ENCODE data around the gene FBXO31.
"Not testable (repeated sequence)": the region's sequence is repeated elsewhere in the genome, so short reads cannot be mapped to it uniquely, and the experiment has no call there.

FBXO31 gene

GRCh38 chr16:87387942-87388817, 4.6 kb upstream of the FBXO31 start:
- DNase-seq (ENCODE audit: low read depth in 2 of 2), result peak; percentile 81 to 83

- not testable (repeated sequence) for DNase-seq (ENCODE audit: low read depth in 2 of 2)
These were observed 1.2 kb upstream of the FBXO31 start for GRCh38 chr16:87384875-87385167.

- peak in 1 of 2 donors; percentile 33 for DNase-seq (ENCODE audit: low read depth in 2 of 2)
These were observed 742 bp upstream of the FBXO31 start for GRCh38 chr16:87384162-87384874.

- no peak for DNase-seq (ENCODE audit: low read depth in 2 of 2)
These were observed 1.4 kb downstream of the FBXO31 start for GRCh38 chr16:87382023-87382785.

GRCh38 chr16:87380881-87381280, 2.7 kb downstream of the FBXO31 start:
- DNase-seq (ENCODE audit: low read depth in 2 of 2), result no peak

GRCh38 chr16:87380403-87380802, 3.2 kb downstream of the FBXO31 start:
- no peak for DNase-seq (ENCODE audit: low read depth in 2 of 2)

GRCh38 chr16:87379312-87379752, 4.2 kb downstream of the FBXO31 start:
- DNase-seq (ENCODE audit: low read depth in 2 of 2), result not testable (repeated sequence)

- DNase-seq (ENCODE audit: low read depth in 2 of 2), result no peak
These were observed 6.9 kb downstream of the FBXO31 start for GRCh38 chr16:87376660-87377059.

- DNase-seq (ENCODE audit: low read depth in 2 of 2), result no peak
These were observed 8.0 kb downstream of the FBXO31 start for GRCh38 chr16:87375426-87376135.

GRCh38 chr16:87374313-87374712, 9.3 kb downstream of the FBXO31 start:
- DNase-seq (ENCODE audit: low read depth in 2 of 2), result no peak

- DNase-seq (ENCODE audit: low read depth in 2 of 2), result no peak
These were observed 11.3 kb downstream of the FBXO31 start for GRCh38 chr16:87372305-87372704.

- DNase-seq (ENCODE audit: low read depth in 2 of 2), result no peak
These were observed 12.2 kb downstream of the FBXO31 start for GRCh38 chr16:87371261-87371866.

- DNase-seq (ENCODE audit: low read depth in 2 of 2), result no peak
These were observed 13.5 kb downstream of the FBXO31 start for GRCh38 chr16:87369796-87370719.

- DNase-seq (ENCODE audit: low read depth in 2 of 2), result no peak
These were observed 14.3 kb downstream of the FBXO31 start for GRCh38 chr16:87369117-87369765.

- DNase-seq (ENCODE audit: low read depth in 2 of 2), result no peak
These were observed 15.4 kb downstream of the FBXO31 start for GRCh38 chr16:87368029-87368770.

GRCh38 chr16:87367529-87367928, 16.0 kb downstream of the FBXO31 start:
- DNase-seq (ENCODE audit: low read depth in 2 of 2), result no peak

GRCh38 chr16:87366930-87367329, 16.6 kb downstream of the FBXO31 start:
- DNase-seq (ENCODE audit: low read depth in 2 of 2), result no peak

GRCh38 chr16:87366288-87366687, 17.3 kb downstream of the FBXO31 start:
- DNase-seq (ENCODE audit: low read depth in 2 of 2), result no peak

Measured in stimulated activated CD4-positive, alpha-beta T cell treated with anti-CD3 and anti-CD28 coated beads, Interleukin-15, amount 100 ng/mL, for 48 hours (primary cell).